GM21360 (cell line): ENCODE results near the gene G0S2.
A peak's percentile ranks its signal among the peaks of the same experiment; 100 is the strongest.

Experiments
- ATAC-seq: cut with Tn5 transposase; IDR thresholded peaks from one replicate; pipeline ENCODE4 v1.9.1; 2021; ENCODE audit warnings: mild to moderate bottlenecking, moderate library complexity; ENCODE audit not compliant: unreplicated experiment

Gene G0S2, protein sequence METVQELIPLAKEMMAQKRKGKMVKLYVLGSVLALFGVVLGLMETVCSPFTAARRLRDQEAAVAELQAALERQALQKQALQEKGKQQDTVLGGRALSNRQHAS

GRCh38 chr1:209674957-209675564 is at the start of gene G0S2:
TSS of gene G0S2 (plus strand) at chr1:209675412. CDS start at chr1:209675685, 273 bp downstream.
- ATAC-seq, result no peak

DNA sequence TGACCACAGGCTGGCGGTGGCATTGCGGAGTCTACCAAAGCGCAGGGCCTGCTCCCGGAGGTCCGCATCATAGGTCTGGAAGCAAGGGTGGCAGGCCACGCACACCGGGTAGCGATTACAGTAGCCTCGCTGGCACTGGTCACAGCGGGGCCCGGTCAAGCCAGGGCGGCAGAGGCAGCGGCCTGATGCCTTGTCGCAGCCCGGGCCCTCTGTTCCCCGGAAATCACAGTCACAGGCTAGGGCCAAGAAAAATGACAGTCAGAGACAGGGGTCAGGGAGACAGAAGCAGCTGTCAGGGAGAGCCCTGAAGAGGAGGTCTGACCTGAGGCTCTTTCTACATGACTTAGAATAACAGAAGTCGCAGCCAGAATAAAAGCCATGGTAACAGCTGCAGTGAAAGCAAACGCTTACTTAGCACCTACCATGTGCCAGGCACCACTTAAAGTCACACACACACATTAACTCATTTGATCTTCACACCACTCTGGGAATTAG is 49.4 kb upstream of the G0S2 start:
- ATAC-seq, result no peak

- no peak for ATAC-seq
Measured at GRCh38 chr1:209626346-209627026, 48.7 kb upstream of the G0S2 start.

DNA sequence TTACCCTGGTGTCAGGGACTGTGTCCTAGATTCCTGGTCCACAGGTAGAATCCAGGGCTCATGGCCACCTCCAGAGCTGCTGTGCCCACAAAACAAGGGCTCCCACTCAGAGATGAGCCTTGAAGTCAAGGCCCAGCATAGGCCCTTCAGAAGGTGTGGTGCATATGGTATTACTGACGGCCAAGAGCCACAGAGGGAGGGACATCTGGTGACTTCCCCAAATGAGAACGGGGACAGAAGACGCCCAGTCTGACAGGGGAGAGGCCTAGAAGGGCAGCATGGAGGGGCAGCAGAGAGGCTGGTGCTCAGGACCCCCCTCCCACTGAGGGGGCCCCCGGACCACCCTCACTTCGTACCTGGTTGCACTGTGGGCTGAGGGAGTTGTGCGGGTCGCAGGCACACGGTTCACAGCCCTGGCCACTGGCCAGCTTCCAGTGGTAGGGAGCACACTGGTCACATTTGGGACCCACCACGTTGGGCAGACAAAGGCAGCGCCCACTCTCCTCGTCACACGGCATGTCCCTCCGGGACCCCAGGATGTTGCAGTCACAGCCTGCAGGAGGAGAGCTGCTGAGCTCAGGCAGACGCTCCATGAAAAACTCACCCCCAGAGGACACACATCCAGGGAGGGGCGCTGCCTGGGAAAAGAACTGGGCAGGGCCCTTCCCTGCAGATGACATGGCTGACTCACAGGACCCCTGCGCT is 48.0 kb upstream of the G0S2 start:
- no peak for ATAC-seq

GRCh38 chr1:209627732-209628196 is 47.4 kb upstream of the G0S2 start:
- ATAC-seq, result peak; percentile 76

DNA sequence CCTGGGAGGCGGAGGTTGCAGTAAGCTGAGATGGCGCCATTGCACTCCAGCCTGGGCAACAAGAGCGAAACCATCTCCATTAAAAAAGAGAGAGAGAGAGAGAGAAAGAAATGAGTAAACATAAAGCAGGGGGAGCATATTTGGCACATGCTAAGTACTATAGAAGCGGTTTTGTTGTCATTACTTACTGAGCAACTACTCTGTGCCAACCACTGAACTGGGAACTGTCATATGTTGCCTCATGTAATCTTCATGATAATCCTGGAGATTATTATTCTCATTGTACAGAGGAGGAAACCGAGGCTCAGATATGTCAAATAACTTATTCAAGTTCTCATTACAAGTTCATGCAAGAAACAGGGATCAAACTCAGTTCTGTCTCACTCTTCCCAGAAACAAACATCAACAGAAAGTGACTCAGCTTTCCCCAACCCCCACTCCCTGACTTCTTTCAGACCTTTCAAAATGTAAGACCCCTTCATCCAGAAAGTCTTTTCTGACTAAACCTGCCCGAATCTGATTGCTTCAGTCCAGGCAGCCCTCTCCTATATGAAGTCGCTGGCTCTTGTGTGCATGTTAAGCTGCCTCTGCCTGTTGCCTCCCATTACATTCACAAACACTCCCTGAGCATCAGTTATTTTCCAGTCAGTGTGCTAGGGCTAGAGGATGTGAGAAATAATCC is 46.5 kb upstream of the G0S2 start:
- ATAC-seq, result no peak

DNA sequence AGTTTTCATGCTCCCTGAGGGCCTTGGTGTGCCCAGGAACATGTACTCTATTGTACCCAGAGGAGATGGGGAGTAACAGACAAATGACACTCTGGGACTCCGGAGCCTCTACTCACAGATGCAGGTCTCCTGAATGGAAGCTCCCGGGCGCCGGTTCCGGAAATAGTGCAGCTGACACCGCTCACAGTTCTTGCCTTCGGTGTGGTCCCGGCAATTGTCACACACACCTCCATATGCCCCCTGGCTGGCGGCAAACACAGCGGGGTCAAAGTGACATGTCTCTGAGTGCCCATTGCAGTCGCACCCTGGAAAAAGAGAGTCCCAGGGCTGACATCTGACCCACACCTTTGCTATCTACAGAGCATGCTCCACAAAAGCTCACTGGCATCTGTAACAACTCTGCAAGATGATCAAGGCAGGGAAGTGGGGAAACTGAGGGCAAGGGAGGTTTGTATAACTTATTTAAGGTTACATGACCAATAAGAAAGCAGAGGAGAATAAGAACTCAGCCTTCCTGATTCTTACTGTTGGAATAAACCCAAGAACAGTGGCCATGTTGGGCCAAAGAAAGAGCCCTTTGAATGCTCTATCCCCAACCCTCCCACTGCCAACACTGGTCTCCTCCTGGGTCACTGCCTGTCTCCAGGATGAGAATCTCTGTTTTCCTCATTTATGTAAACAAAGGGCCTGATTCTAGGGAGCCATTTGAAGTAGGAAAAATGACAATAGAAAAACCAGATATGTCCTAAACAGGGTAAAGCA is 45.4 kb upstream of the G0S2 start:
- ATAC-seq, result no peak

GRCh38 chr1:209630383-209631225 is 44.6 kb upstream of the G0S2 start:
- no peak for ATAC-seq

DNA sequence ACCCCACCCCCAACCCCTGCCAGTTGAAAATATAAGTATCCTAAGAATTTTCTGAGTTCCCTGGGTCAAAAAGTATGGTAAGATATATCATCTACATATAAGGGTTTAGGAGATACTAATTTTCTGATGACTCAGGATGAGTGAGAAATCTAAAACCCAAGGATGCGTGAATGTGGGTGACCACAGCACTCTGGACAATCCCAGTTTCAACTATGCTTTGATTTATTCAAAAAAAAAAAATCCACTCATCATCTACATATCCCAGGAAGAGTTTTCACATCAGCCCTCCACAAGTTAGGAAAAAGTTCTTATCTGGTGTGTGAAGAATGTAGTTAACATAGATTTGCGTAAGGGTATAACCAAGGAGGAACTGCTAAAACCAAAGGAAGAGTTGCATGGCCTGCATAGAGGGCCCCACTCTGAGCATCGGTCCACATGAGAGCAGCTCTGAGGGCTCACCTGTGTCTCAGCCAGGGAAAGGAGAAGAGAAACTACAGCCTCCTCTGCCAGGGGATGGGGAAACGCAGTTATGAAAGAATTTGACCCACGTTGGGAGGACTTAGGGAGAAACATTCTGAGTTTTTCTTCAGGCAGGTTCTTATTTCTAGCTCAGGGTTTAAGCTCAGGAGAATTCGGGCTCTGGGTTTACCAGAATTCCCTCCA is 41.7 kb upstream of the G0S2 start:
- no peak for ATAC-seq

DNA sequence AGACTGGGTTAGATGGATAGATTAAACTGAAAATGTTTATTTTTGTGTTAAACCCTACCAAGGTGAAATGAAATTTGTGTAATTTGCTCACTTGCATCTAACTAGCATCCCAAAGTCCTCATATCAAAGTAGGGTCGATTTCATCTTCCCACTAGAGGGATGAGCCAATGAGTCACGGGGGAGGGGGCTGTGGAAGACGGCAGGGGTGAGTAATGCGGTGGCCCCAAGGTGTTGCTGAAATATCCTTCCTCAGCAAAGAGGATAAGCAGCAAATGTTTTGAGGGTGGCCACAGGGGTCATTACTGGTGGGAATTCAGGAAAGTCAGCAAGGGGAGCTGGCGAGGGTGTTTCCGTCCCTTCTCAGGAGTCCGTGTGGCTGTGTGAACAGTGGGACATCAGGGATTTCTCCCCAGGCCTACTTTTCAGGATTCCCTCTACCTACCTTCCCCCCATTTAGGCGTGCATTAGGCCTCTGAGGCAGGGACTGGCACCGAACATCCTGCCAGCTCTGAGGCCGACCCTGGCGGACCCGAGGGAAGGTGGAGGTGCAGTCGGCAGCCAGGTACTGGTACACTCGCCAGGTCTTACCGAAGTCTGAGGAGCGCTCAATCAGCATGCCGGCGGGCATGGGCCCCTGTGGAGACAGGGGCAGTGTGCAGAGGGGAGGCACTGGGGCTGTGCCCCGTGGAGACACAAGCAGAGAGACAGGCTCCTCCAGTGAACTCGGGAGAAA is 41.0 kb upstream of the G0S2 start:
- ATAC-seq, result no peak

- ATAC-seq, result no peak
Measured at GRCh38 chr1:209635850-209636249, 39.4 kb upstream of the G0S2 start.

GRCh38 chr1:209641832-209642172 is 33.4 kb upstream of the G0S2 start:
- ATAC-seq, result no peak

GRCh38 chr1:209642816-209643215 is 32.4 kb upstream of the G0S2 start:
- no peak for ATAC-seq

DNA sequence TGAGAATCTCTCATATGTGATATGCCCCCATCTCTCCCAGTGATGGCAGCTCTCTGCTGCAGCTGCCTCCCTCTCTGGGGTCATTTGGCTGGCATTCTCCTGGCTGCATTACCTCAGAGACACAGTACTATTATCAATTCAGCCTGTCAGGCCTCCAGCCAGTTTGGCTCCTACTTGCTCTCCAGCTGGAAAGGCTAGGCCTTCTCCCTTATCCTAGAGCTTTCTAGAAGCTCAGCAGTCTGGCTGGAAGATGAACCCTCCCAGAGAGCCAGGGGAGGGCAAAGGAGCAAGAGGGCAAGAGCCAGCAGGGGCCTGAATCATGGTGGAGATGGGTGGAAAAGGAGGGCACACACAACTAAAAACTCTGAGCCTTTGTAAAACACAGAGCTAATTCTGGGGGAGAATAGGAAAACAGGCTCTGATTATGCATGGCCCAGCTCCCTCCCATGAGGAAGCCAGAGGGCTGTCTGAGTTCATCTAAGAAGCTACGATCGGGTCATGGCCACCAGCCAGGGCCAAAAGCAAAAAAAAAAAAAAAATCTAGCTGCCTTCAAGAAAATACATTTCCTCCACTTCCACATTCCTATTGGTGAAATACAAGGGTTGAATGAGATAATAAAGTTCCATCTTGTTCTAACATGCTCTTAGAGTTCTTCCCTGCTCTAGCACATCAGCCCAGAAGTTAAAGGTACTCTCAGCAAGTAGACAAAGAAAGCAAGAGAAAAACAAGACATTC is 31.8 kb upstream of the G0S2 start:
- ATAC-seq, result no peak

DNA sequence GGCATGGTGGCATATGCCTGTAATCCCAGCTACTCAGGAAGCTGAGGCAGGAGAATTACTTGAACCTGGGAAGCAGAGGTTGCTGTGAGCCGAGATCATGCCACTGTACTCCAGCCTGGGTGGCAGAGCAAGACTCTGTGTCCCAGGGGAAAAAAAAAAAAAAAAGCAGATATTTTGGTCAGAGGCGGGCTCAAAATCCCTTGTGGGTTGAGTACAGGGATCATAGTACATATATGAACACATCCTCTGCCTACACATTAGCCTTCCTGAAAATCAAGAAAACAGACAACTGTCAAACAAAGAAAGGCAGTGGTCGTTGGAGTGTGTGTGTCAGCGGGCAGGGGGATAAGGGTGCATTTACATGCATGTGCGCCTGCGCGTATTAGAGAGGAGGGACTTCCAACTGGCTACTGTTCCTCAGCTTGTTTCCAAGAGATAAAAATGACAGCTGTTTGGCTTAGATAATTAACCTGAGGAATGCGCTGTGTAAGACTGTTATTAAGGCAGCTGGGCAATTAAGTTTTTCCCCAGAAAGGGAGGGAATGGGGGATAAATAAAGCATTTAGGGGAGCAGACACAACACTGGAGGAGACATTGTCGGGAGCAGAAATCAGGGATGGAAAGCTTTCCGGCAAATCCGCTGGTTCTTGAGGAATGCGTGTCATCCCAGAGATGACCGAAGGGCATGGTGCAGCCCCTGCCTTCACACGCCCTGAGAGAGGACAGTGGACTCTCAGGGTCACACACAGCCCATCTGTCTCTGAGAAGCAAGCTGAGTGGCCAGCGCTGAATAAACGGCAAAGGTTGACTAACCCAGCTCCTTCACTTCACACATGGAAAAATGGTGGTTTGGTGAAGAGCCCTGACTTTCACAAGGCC is 29.4 kb upstream of the G0S2 start:
- no peak for ATAC-seq

DNA sequence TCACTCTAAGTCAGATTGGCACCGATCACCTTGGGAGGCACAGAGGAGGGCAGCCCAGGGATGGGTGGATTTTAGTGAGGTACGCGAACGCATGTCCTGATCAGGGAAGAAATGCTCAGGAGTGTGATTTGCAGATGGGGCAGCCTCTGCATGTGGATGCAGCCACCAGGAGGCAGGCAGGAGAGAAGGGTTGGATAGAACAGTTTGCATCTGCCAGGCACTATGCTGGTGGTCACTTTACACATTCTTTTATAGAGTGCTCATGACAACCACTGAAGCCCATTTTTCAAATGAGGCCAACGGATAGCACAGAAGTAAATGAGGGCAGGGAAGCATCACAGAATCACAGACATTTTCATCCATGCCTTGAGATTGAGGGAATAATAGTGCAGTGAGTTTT is 28.7 kb upstream of the G0S2 start:
- no peak for ATAC-seq

DNA sequence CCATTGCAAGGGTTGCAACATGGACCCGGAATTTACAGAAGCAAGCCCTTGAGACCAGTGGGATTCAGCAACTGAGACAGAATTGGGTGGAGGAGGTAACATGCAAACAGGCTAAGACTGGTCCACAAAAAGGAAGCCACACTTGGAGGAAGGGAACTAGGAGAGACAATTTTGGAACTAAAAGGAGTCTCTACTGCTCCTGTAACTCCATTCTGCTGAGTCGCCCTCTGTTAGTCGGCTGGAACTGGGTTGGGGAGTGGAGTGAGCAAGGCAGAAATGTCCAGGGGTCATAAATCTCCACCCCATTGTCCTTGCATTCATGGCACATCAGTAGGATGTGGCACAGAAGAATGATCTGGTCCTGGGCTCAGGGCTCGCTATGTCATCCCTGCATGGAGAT is 28.1 kb upstream of the G0S2 start:
- no peak for ATAC-seq
